ENCODE measurements around the gene RBMS3. TPM values are rescaled to one million over a fixed set of nuclear protein-coding genes. Genes with fewer than 3 reads are reported as not detected.

RBMS3 gene
- polyA plus RNA-seq, 1 experiment, result 33.4 TPM

GRCh38 chr3:29335438-29335837 lies 54.6 kb downstream of the RBMS3 start:
- H3K9me3 ChIP-seq (ENCODE audit: control insufficient read depth, insufficient read depth, low read length), result no peaks in the 10 kb centered on the region
- peak overlapping the region; percentile 89 for H3K27ac ChIP-seq (ENCODE audit: low read depth, low read length)
- DNase-seq (ENCODE audit: low read depth, low spot score), result peak; percentile 94
- no peaks in the 10 kb centered on the region for H3K27me3 ChIP-seq (ENCODE audit: control insufficient read depth, insufficient read depth, low read length)
- CTCF ChIA-PET, result interaction anchor here (1.6 kb wide), 1 partner anchor 12 kb away, joined by 4 read pairs; no protein-coding TSS in a partner anchor
- POLR2A ChIA-PET, result interaction anchor here (0.7 to 1.4 kb wide), 3 partner anchors 13 to 1262 kb away, joined by 3 to 7 read pairs (median 3); partner anchors contain the start of gene RBMS3
- H3K4me3 ChIP-seq (ENCODE audit: low read depth, low read length), result peak overlapping the region; percentile 47
- no peak for TF ChIP-seq CTCF (IDR thresholded peaks at IDR 0.05; ENCODE audit: low read depth, low read length)

- no peaks in the 10 kb centered on the region for H3K27me3 ChIP-seq (ENCODE audit: control insufficient read depth, insufficient read depth, low read length)
- H3K4me3 ChIP-seq (ENCODE audit: low read depth, low read length), result peak overlapping the region; percentile 47
- TF ChIP-seq CTCF (IDR thresholded peaks at IDR 0.05; ENCODE audit: low read depth, low read length), result no peak
- H3K27ac ChIP-seq (ENCODE audit: low read depth, low read length), result peak overlapping the region; percentile 89
- H3K9me3 ChIP-seq (ENCODE audit: control insufficient read depth, insufficient read depth, low read length), result no peaks in the 10 kb centered on the region
- CTCF ChIA-PET, result no interaction called here
- DNase-seq (ENCODE audit: low read depth, low spot score), result no peak
- POLR2A ChIA-PET, result interaction anchor here (0.6 to 1.4 kb wide), 3 partner anchors 11 to 55 kb away, joined by 3 to 7 read pairs (median 3); partner anchors contain the start of gene RBMS3
Observed at GRCh38 chr3:29335943-29336342, 55.1 kb downstream of the RBMS3 start.

GRCh38 chr3:29337565-29337964 lies 56.7 kb downstream of the RBMS3 start:
- Histone ChIP-seq H3K27ac (ENCODE audit: low read depth, low read length) (no peak overlapping the region), H3K27me3 (ENCODE audit: control insufficient read depth, insufficient read depth, low read length) (no peaks in the 10 kb centered on the region), H3K4me3 (ENCODE audit: low read depth, low read length) (no peak overlapping the region), H3K9me3 (ENCODE audit: control insufficient read depth, insufficient read depth, low read length) (no peaks in the 10 kb centered on the region)
- no peak for DNase-seq (ENCODE audit: low read depth, low spot score)
- ChIA-PET CTCF (no interaction called here), POLR2A (interaction anchor here (2.1 kb wide), 1 partner anchor 13 kb away, joined by 5 read pairs; no protein-coding TSS in a partner anchor)
- TF ChIP-seq CTCF (IDR thresholded peaks at IDR 0.05; ENCODE audit: low read depth, low read length), result no peak

GRCh38 chr3:29338377-29338776 lies 57.5 kb downstream of the RBMS3 start:
- CTCF ChIA-PET, result interaction anchor here (0.6 to 1.2 kb wide), 2 partner anchors 13 to 48 kb away, joined by 3 read pairs; no protein-coding TSS in a partner anchor
- POLR2A ChIA-PET, result interaction anchor here (2.1 kb wide), 1 partner anchor 14 kb away, joined by 5 read pairs; no protein-coding TSS in a partner anchor
- Histone ChIP-seq H3K27ac (ENCODE audit: low read depth, low read length) (no peak overlapping the region), H3K27me3 (ENCODE audit: control insufficient read depth, insufficient read depth, low read length) (no peaks in the 10 kb centered on the region), H3K4me3 (ENCODE audit: low read depth, low read length) (no peak overlapping the region), H3K9me3 (ENCODE audit: control insufficient read depth, insufficient read depth, low read length) (no peaks in the 10 kb centered on the region)
- no peak for TF ChIP-seq CTCF (IDR thresholded peaks at IDR 0.05; ENCODE audit: low read depth, low read length)
- no peak for DNase-seq (ENCODE audit: low read depth, low spot score)

- TF ChIP-seq CTCF (IDR thresholded peaks at IDR 0.05; ENCODE audit: low read depth, low read length), result no peak
- H3K9me3 ChIP-seq (ENCODE audit: control insufficient read depth, insufficient read depth, low read length), result no peaks in the 10 kb centered on the region
- no peak overlapping the region for H3K4me3 ChIP-seq (ENCODE audit: low read depth, low read length)
- no peaks in the 10 kb centered on the region for H3K27me3 ChIP-seq (ENCODE audit: control insufficient read depth, insufficient read depth, low read length)
- CTCF ChIA-PET, result interaction anchor here (1.2 kb wide), 1 partner anchor 48 kb away, joined by 3 read pairs; no protein-coding TSS in a partner anchor
- POLR2A ChIA-PET, result interaction anchor here (2.1 kb wide), 1 partner anchor 15 kb away, joined by 5 read pairs; no protein-coding TSS in a partner anchor
- no peak overlapping the region for H3K27ac ChIP-seq (ENCODE audit: low read depth, low read length)
- no peak for DNase-seq (ENCODE audit: low read depth, low spot score)
Observed at GRCh38 chr3:29339016-29339833, 58.4 kb downstream of the RBMS3 start.

Measured in AG04450 (cell line).